IMR-90 (cell line): ENCODE results near the gene USP25. TPM values are rescaled to one million over a fixed set of nuclear protein-coding genes. Genes with fewer than 3 reads are reported as not detected.

ENCODE experiments used
- ATAC-seq: fragments of 200-7000 bp; cut with Tn5 transposase; 2 replicates; pipeline ENCODE4 v1.9.1; 2020; ENCODE audit warnings: low read depth, mild to moderate bottlenecking, moderate library complexity
- BruUV-seq: library from RNA; stranded (reverse); fragments of 400-500 nt; replicated peaks from 2 replicates; lab custom pipeline; 2021; lab: Mats Ljungman, UMichigan
- CTCF ChIA-PET: fragments of 300-600 bp; formaldehyde crosslinking; extraction: SDS; loops from one replicate; lab custom pipeline; 2021; ENCODE audit warnings: antibody characterized with exemption; lab: Yijun Ruan, JAX
- POLR2A ChIA-PET: fragments of 300-600 bp; sonication (Branson Sonifier 250); formaldehyde crosslinking; loops from one replicate; lab custom pipeline; 2022; ENCODE audit warnings: antibody characterized with exemption; ENCODE audit not compliant: unreplicated experiment; lab: Charles Lee
- DNase-seq: peaks from one replicate; pipeline ENCODE4 v3.0.0; 2013
- H2AFZ ChIP-seq: replicated peaks from 2 replicates; pipeline ENCODE3; 2013; ENCODE audit warnings: low read length, mild to moderate bottlenecking; ENCODE audit not compliant: poor library complexity
- H2AK5ac ChIP-seq: 2 replicates; pipeline ENCODE4 v1.6.1; 2013; ENCODE audit warnings: low read depth, low read length, inconsistent platforms
- H2AK9ac ChIP-seq: replicated peaks from 2 replicates; pipeline ENCODE3; 2013; ENCODE audit warnings: mild to moderate bottlenecking, low read depth, low read length, moderate library complexity; ENCODE audit not compliant: poor library complexity
- H2BK120ac ChIP-seq: 2 replicates; pipeline ENCODE4 v1.6.1; 2013; ENCODE audit warnings: low read depth, low read length, inconsistent platforms
- H2BK15ac ChIP-seq: 3 replicates; pipeline ENCODE4 v1.6.1; 2013; ENCODE audit warnings: low read depth, low read length, inconsistent platforms
- H2BK20ac ChIP-seq: 2 replicates; pipeline ENCODE4 v1.6.1; 2013; ENCODE audit warnings: low read depth, mild to moderate bottlenecking, inconsistent platforms, low read length, moderate library complexity
- H2BK5ac ChIP-seq: 2 replicates; pipeline ENCODE4 v1.6.1; 2013; ENCODE audit warnings: mild to moderate bottlenecking, low read depth, low read length, inconsistent platforms; ENCODE audit not compliant: poor library complexity, severe bottlenecking
- H3K14ac ChIP-seq: replicated peaks from 2 replicates; pipeline ENCODE4 v1.6.1; 2013; ENCODE audit warnings: low read depth, low read length, inconsistent platforms
- H3K18ac ChIP-seq: 2 replicates; pipeline ENCODE4 v1.6.1; 2013; ENCODE audit warnings: low read depth, low read length, control low read depth
- H3K23ac ChIP-seq: 2 replicates; pipeline ENCODE4 v1.6.1; 2013; ENCODE audit warnings: low read depth, low read length, inconsistent platforms
- H3K27ac ChIP-seq: 2 replicates; pipeline ENCODE4 v1.5.1; 2013; ENCODE audit warnings: mild to moderate bottlenecking, control low read depth, low read length; ENCODE audit not compliant: insufficient read depth
- H3K27me3 ChIP-seq: 2 replicates; pipeline ENCODE4 v1.6.1; 2013; ENCODE audit warnings: low read length; ENCODE audit not compliant: control insufficient read depth, insufficient read depth
- H3K36me3 ChIP-seq: 2 replicates; pipeline ENCODE4 v1.6.1; 2013; ENCODE audit warnings: low read length, mixed read lengths; ENCODE audit not compliant: control insufficient read depth, insufficient read depth
- H3K4ac ChIP-seq: 2 replicates; pipeline ENCODE4 v1.6.1; 2013; ENCODE audit warnings: low read depth, low read length, inconsistent platforms
- H3K4me1 ChIP-seq: 2 replicates; pipeline ENCODE4 v1.6.1; 2013; ENCODE audit warnings: low read length, mixed read lengths; ENCODE audit not compliant: control insufficient read depth, insufficient read depth
- H3K4me2 ChIP-seq: 2 replicates; pipeline ENCODE4 v1.6.1; 2013; ENCODE audit warnings: low read depth, mild to moderate bottlenecking, control low read depth, low read length, moderate library complexity
- H3K4me3 ChIP-seq: 2 replicates; pipeline ENCODE4 v1.5.1; 2013; ENCODE audit warnings: low read depth, mild to moderate bottlenecking, control low read depth, low read length, moderate library complexity; ENCODE audit not compliant: insufficient read depth
- H3K56ac ChIP-seq: 2 replicates; pipeline ENCODE4 v1.6.1; 2013; ENCODE audit warnings: low read length, inconsistent platforms; ENCODE audit not compliant: insufficient read depth; ENCODE audit errors: extremely low read depth
- H3K79me1 ChIP-seq, 2 experiments: 2 replicates each; pipeline ENCODE4 v1.6.1; 2013; ENCODE audit warnings: low read length in 2 of 2, inconsistent platforms in 1 of 2, low read depth in 1 of 2
- H3K9ac ChIP-seq: 2 replicates; pipeline ENCODE4 v1.6.1; 2013; ENCODE audit warnings: low read depth, low read length, control low read depth
- H3K9me1 ChIP-seq: 2 replicates; pipeline ENCODE4 v1.6.1; 2013; ENCODE audit warnings: low read length, inconsistent platforms; ENCODE audit not compliant: insufficient read depth
- H3K9me3 ChIP-seq: 2 replicates; pipeline ENCODE4 v1.6.1; 2013; ENCODE audit warnings: low read length; ENCODE audit not compliant: control insufficient read depth, insufficient read depth
- H4K20me1 ChIP-seq: 2 replicates; pipeline ENCODE4 v1.6.1; 2013; ENCODE audit warnings: low read length, inconsistent platforms; ENCODE audit not compliant: insufficient read depth
- H4K5ac ChIP-seq: 2 replicates; pipeline ENCODE4 v1.6.1; 2013; ENCODE audit warnings: mild to moderate bottlenecking, low read depth, low read length, control low read depth
- H4K8ac ChIP-seq, 2 experiments: 2 replicates each; pipeline ENCODE4 v1.6.1; 2013; ENCODE audit warnings: low read depth in 2 of 2, low read length in 2 of 2, control low read depth in 1 of 2, inconsistent platforms in 1 of 2
- H4K91ac ChIP-seq: 2 replicates; pipeline ENCODE4 v1.6.1; 2013; ENCODE audit warnings: low read depth, low read length, inconsistent platforms; ENCODE audit not compliant: insufficient read depth
- CHD1 ChIP-seq: IDR thresholded peaks from 2 replicates; pipeline ENCODE4 v1.6.1; 2012; ENCODE audit warnings: low read depth, low read length, improper control_type of control experiment
- RAD21 ChIP-seq: IDR thresholded peaks from 2 replicates; pipeline ENCODE4 v1.6.1; 2012; ENCODE audit warnings: low read length, improper control_type of control experiment
- RCOR1 ChIP-seq: IDR thresholded peaks from 2 replicates; pipeline ENCODE4 v1.6.1; 2012; ENCODE audit warnings: mild to moderate bottlenecking, low read length, improper control_type of control experiment; ENCODE audit not compliant: insufficient replicate concordance
- WGBS, 2 experiments: methylation state at CpG; one replicate each; pipeline versions ENCODE4 v1.1.5 to v1.1.7; 2013; ENCODE audit warnings: missing lambda C conversion rate in 2 of 2; ENCODE audit not compliant: insufficient read length in 1 of 2; ENCODE audit errors: extremely low coverage in 2 of 2; 5-methylcytosine and 5-hydroxymethylcytosine counted together
- dilution Hi-C: fragments of 300-500 bp; cut with HindIII; formaldehyde crosslinking; loops from one replicate; pipeline ENCODE4 v1.14.3; 2018; ENCODE audit warnings: low sequenced_read_pairs; ENCODE audit not compliant: unreplicated experiment
- in situ Hi-C: fragments of 300-500 bp; cut with MboI; formaldehyde crosslinking; loops from 3 replicates; pipeline ENCODE4 v1.14.3; 2019; ENCODE audit warnings: low sequenced_read_pairs, inconsistent platforms, mixed read lengths
- intact Hi-C: fragments of 100-400 bp; cut with micrococcal nuclease; formaldehyde crosslinking; loops from 2 replicates; pipeline ENCODE4 v1.10.0; 2022
- polyA plus RNA-seq, 3 experiments: library from polyadenylated mRNA; depleted of rRNA; stranded (reverse); fragments of >200 nt; gene quantifications; 2 replicates each; pipeline ENCODE4 v1.2.3, GENCODE V29; 2012; ENCODE audit warnings: low replicate concordance in 1 of 3
- total RNA-seq: library from RNA; depleted of rRNA; stranded (reverse); fragments of >200 nt; gene quantifications from 2 replicates; pipeline ENCODE4 v1.2.3, GENCODE V29; 2012
- TF ChIP-seq, protein P1 (sequence below): fragments of 150-350 bp; IDR thresholded peaks from 2 replicates; pipeline ENCODE4 v1.6.1; 2017; ENCODE audit warnings: mild to moderate bottlenecking, antibody characterized with exemption, low read length, low read depth

USP25 gene
- total and polyA plus RNA-seq, 2 of the 4 experiments (the other 2 are of a cell fraction): 9.3 to 23.3 TPM

DNA sequence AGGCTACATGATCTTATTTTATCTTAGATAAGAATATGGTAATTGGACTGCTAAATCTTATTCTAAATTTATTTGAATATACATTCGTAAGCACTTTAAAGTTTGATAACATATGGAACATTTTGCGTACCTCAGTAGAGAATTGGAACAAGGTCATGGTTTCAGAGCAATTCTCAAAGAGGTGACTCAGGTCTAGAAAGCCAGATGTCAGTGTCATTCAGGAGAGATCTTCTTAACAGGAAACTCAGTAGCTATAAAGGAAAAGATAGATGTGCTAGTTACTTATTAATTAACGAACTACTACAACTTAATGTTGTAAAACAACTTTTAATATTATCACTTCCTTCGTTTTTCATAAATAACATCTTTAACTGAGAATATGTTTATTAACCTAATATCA lies 142.5 kb downstream of the USP25 start:
- Histone ChIP-seq H3K79me1 (no peaks in the 10 kb centered on the region), H2BK5ac (no peak overlapping the region), H3K9me3 (no peaks in the 10 kb centered on the region), H2AK9ac (no peak overlapping the region), H2BK20ac (no peak overlapping the region), H3K27ac (no peak overlapping the region), H3K4me2 (no peak overlapping the region), H3K27me3 (no peaks in the 10 kb centered on the region), H3K56ac (no peak overlapping the region), H3K9ac (no peak overlapping the region), H2AK5ac (no peak overlapping the region), H3K36me3 (peaks cover 8% of the 10 kb centered on the region; the same call in 1 of the 2 replicates), H3K4me3 (no peak overlapping the region), H3K4me1 (no peaks in the 10 kb centered on the region), H2BK15ac (no peak overlapping the region), H4K5ac (no peak overlapping the region), H3K23ac (no peak overlapping the region), H3K4ac (no peak overlapping the region), H3K14ac (no peak overlapping the region), H2BK120ac (no peak overlapping the region), H4K8ac (no peak overlapping the region), H4K20me1 (no peaks in the 10 kb centered on the region), H2AFZ (no peak overlapping the region), H3K9me1 (no peaks in the 10 kb centered on the region), H3K18ac (no peak overlapping the region), H4K91ac (no peak overlapping the region)
- CTCF ChIA-PET: interaction anchor here (0.7 kb wide), 1 partner anchor 9 kb away, joined by 3 read pairs; no protein-coding TSS in a partner anchor
- ATAC-seq (no peak), DNase-seq (no peak)
- no TSS peak for BruUV-seq
- WGBS, 2 experiments: 100% methylated on average over 1 of the region's 4 CpGs; no CpG with 5 or more reads in 1 of the 2 experiments
- dilution Hi-C loops (no loop called here), in situ Hi-C loops (no loop called here), intact Hi-C loops (no loop called here)
- TF ChIP-seq RCOR1: no peak
- TF ChIP-seq, protein P1, sequence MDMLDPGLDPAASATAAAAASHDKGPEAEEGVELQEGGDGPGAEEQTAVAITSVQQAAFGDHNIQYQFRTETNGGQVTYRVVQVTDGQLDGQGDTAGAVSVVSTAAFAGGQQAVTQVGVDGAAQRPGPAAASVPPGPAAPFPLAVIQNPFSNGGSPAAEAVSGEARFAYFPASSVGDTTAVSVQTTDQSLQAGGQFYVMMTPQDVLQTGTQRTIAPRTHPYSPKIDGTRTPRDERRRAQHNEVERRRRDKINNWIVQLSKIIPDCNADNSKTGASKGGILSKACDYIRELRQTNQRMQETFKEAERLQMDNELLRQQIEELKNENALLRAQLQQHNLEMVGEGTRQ: no peak
- TF ChIP-seq RAD21: no peak
- no peak for TF ChIP-seq CHD1
- POLR2A ChIA-PET: no interaction called here
